Transverse colon (tissue), 4 donors: ENCODE data around the gene USP22.

Experiments used
- CTCF ChIP-seq, 5 experiments: fragments of 200-600 bp in 3 of 5; fragments of 450-650 bp in 2 of 5; sonication (generic) in 3 of 5; IDR thresholded peaks; 1 replicate in 2 of 5; 2 replicates in 3 of 5; pipeline ENCODE4 v1.5.1; 2016 to 2017; ENCODE audit warnings: antibody characterized with exemption in 5 of 5, inconsistent platforms in 3 of 5, mild to moderate bottlenecking in 2 of 5, moderate library complexity in 1 of 5
- POLR2A ChIP-seq: fragments of 450-650 bp; IDR thresholded peaks from one replicate; pipeline ENCODE4 v1.6.1; 2016; ENCODE audit warnings: antibody characterized with exemption, mild to moderate bottlenecking, moderate library complexity
- POLR2AphosphoS5 ChIP-seq, 3 donors: sonication (generic); formaldehyde crosslinking; IDR thresholded peaks; one replicate each; pipeline ENCODE4 v1.6.1; 2016; ENCODE audit warnings: antibody characterized with exemption in 3 of 3

- TF ChIP-seq CTCF (IDR thresholded peaks at IDR 0.05) (no peak), POLR2AphosphoS5 (IDR thresholded peaks at IDR 0.05) (no peak), POLR2A (no peak)
These were observed 34.5 kb downstream of the USP22 start for GRCh38 chr17:21008160-21008915.
